Measurements from ENCODE around the gene RYR2.

The RYR2 gene

DNA sequence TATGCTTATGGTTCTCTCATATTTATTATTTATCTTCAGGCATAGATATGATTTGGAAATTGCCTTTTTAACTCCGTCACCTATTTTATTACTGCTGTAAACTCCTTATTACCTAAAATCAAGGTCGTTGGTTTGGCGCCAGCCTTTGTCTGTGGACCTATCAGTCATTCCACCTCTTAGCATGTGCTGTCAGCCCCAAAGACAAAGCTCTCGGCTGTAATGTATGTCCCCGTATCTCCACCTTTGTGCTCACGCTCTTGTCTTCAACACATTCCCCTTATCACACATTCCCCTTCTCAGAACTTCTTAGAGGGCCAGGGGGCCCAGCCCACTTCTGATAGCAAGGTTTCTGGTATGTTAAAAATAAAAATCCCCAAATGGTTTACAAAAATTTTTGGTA lies 342.2 kb downstream of the RYR2 start:
- no peak for DNase-seq

DNA sequence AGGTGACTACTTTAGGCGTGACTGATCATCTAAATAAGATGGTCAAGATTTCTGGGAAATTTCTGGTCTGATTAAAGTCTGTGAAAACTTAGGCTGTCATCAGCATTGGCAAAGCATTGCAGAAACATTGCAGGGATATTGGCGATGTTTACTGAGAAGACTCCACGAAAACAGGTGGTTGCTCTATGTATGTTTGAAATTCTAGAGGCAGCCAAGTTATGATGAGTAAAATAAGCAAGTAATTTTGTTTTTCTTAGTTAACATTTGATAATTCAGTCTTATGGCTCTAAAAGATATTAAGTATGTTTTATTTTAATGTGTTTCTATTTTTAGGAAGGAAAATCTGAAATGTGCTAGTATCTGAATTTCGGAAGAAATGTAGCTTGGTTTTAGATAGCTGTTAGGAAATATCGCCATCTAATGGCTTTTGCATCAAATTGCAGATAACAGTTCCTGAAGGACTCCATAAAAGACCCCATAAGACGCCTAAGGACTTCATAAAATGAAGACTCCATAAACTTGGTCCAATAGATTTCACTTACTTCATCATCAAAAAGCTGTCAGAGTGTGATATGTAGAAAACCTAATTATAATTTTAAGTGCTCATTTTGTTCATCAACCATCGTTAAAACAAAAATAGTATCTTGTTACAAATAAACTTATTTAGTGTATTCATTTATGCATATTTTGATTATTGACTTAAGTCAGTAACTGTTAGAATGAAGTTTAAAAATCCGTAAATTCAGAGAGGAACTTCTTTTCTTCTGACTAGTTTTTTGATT lies 344.6 kb downstream of the RYR2 start:
- DNase-seq = no peak

DNA sequence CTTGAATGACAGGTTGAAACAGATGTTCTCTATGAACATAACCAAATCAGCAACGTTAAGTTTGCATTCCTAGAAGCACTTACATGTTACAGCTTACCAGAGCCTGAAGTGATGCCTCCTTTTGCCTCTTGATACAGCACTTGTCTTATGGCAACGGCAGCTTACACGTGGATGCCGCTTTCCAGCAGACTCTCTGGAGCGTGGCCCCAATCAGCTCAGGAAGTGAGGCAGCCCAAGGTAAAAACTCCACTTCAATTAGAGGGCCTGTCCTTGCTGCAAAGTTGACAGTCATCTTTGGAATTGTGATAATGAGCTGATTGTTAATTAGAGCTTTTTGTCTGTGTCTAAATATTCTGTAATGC lies 345.1 kb downstream of the RYR2 start:
- DNase-seq = no peak

DNA sequence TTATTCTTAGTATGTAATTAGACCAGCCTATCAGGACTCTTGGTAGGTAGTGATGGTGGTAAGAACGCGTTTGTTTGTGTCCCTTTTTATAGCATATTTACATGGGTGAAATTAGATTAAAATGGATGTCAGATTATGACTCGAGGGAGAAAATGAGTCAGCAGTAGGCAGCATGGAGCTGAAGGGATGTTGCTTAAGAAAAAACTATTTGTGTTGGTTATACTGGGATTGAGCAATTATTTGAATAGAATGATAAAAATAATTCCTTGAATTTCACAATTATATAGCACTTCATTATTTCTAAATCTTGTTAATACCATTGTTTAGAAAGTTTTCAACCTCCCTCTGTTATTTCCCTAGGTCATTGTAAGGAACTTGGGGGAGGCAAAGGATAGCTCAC lies 348.8 kb downstream of the RYR2 start:
- DNase-seq = no peak

DNA sequence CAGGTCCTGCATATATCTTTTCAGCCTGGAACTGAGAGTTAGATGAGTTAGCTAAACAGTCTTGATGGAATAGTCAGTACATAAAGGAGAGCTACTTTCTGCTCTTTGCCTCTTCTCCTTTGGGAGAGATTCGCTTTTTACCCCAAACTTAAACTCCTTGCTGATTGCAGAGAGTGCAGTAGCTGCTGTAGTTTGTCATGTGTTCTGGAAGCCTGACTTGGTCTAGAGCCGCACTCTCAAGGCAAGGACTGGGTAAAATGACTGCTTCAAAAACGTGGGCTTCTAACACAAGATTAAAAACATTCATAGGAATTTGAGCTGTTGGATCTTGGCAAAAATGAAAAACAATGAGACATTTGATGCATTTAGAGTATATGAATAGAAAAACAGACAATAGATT lies 351.6 kb downstream of the RYR2 start:
- no peak for DNase-seq

DNA sequence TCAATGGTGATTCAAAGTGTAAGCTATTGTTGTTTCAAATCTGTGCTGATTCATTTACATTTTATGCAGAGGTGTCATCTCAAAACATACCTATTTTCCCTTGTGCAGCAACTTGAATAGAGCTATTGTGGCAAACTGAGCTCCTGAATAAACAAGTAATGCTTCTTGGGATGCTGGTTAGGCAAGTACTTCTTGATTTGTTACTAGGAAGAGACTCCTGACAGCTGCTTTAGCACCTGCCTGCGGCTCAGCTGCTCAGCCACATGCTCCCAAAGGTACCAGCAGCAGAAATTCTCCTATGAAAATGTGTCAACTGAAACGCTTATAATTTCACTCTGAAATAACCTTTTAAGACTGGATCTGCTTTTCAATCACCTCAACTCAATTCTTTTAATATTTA lies 352.3 kb downstream of the RYR2 start:
- DNase-seq = no peak

DNA sequence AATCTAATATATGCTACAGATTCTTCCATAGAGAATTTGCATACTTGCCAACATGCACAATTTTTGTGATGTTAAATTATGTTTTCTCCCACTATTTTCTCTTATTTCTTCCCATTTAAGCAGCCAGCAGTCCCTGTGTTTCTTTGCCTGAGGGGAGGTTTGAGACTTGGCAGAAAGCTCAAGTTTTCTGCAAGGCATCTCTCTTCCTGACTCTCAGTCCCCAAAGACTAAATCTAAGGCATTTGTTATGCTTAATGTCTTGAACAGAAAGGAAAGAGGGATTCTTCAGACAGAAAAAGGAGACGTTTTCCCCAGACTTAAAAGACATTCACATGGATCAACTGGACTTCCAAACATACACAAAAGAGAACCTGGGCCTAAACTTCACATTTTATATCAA lies 354.4 kb downstream of the RYR2 start:
- no peak for DNase-seq

DNA sequence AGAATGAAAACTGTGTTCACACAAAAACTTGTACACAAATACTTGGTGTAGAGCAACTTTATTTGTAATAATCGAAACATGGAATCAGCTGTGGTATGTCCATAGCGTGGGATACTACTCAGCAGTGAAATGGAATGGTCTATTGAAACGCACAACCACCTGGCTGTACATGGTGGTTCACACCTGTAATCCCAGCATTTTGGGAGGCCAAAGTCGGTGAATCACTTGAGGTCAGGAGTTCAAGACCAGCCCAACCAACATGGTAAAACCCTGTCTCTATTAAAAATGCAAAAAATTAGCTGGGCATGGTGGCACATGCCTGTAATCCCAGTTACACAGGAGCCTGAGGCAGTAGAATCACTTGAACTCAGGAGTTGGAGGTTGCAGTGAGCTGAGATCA lies 356.8 kb downstream of the RYR2 start:
- DNase-seq = no peak

DNA sequence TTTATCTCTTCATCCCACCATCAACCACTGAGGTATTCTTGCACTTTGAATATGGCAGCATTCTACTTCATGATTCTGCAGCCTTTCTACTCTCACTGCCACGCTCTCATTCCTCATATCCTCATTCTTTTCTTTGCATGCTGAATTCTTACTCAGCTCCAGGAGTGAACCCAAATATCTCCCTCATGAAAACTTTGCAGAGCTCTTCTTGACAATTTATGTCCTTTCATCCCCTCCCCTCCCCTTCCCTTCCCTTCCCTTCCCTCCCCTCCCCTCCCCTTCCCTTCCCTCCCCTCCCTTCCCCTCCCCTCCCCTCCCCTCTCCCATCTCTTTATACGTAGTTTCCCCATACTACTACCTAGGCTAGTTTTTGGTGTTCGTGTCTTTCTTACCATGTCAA lies 363.9 kb downstream of the RYR2 start:
- DNase-seq = no peak

DNA sequence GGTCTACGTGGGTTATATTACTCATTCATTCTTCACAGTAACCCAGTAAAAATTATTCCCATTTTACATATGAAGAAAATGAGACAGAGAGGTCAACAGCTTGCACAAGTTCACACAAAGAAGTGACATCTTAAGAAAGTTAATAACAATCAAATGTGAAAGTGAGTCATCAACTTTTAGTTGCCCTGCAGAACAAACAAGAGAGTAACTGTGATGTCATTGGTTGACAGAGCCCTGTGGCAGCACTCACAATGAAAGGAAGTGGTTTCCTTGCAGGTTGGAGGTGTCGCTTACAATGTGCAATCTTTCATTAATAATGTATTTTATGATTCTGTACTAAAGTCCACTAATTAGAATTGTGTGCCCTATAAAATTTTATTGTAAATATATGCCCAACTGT lies 369.6 kb downstream of the RYR2 start:
- DNase-seq = no peak

DNA sequence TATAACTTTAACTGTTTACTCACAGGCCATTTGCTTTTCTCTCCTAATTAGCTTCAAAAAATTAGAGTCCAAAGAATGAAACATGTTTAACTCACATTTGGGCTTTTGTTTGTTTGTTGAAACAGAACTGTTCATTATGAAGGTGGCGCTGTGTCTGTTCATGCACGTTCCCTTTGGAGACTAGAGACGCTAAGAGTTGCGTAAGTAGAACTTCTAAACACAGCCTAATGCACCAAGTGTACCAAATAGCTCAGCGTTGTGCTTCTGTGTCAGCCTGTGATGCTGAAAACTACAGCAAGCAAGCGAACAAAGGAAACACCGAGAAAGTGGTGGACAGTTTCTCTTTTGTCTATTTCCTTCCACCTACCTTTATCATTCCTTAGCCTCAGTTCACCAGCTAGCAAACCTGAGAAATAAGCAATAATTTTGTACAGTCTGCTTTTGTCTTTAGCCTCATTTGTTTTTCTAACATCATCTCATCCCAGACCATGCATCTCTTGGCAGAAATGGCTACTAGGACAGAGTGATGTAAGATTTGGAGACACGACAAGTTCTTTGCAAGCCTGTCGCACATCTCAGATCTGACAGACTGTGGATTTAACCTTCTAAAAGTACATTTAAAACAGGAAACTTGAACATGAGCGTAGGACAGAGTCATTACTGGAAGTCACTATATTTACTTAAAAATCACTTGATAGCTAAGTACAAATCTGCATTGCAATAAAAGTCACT lies 375.1 kb downstream of the RYR2 start:
- no peak for DNase-seq

DNA sequence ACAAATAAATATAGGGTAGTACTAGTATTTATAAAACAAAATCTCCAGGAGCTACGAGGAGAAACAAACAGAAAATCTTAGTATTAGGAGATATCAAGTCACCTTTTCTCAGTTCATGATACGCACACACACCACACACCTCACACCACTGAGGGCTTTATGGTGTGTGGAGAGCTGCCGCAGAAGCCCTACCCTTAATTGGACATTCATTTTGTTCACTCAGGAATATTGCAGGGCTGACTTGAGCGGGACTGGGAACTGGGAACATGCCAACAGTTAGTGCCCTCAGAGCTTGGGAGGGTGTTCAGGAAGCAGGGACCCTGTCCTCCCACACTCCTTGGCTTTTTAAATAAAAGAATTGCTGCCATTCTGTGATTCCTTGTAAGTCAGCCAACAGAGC lies 386.8 kb downstream of the RYR2 start:
- DNase-seq = no peak

DNA sequence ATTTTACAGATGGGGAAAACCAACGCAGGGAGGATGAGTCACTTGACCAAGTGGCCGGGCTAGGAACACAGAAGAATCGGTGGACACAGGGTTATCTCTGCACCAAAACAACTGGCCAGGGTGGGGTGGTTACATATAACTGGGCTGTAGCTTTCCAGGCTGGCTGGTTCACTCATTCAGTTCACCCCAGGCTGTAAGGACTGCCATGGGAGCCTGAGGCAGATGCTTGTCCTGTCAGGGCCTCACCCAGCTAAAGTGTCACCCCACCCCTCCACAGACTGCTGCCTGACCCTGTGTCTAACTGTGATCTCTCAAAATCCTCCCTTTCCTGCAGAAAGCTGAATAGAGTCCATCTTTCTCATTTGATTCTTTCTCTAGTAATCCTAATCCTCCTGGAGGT lies 387.3 kb downstream of the RYR2 start:
- DNase-seq = no peak

DNA sequence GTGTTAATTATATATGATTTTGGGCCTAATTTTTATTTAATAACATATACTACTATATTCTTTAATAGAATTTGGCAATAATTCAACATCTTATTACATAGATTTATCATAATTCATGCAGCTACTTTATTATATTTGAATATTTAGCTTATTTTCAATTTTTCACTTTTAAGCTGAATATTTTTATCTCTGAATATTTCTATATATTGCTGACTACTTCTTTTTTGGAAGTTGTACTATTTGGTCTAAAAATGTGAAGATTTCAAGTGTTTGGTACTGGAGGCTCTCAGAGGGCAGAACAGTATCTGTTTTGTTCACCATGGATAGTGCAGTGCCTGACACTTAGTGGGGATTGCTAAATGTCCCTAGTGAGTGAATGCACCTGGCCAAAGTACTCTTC lies 389.5 kb downstream of the RYR2 start:
- DNase-seq = no peak

DNA sequence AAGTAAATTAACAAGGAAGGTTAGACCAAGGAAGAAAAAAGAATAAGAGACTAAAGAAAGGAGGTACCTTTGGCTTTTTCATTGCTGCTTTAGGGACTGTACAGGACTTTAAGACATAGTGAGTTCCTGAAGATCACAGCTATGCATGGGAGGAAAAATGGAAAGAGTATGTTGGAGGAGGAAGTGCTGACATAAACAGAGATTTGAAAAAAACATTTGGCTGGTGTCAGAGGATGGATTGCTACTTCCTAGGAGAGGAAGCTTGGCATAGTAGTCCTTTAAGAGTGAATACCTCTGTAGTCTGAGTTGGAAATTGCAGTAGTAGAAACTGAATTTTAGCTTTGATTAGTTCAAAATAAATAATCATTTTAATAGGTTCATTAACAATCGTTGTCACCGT lies 398.4 kb downstream of the RYR2 start:
- DNase-seq = no peak

DNA sequence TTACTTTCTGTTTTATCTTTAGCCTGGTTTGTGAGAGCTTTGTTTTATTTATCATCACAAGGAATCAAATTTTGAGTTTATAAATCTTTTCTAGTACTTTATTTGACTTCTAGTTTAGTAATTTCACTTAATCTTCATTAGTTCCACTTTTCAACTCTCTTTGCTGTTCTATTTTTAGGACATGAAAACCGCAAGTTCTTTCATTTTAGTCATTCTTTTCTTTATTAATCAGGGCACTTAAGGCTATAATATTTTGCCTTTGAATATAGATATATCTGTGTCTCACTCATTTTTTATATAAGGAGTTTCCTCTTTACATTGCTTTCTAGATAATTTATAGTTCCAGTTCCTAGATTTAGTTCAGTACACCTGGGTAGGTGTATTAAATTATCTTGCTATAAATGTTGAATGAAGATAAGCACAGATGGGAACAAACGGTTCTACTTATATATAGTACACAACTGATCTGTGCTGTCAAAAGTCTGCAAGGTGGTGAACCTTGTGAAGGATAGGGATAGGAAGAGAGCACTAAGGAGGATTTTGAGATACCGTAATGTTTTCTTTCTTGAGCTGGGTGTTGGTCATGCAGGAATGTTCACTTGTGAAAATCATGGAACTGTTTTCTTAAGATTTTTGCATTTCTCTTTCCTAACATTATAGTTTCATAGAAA lies 402.3 kb downstream of the RYR2 start:
- DNase-seq = no peak

DNA sequence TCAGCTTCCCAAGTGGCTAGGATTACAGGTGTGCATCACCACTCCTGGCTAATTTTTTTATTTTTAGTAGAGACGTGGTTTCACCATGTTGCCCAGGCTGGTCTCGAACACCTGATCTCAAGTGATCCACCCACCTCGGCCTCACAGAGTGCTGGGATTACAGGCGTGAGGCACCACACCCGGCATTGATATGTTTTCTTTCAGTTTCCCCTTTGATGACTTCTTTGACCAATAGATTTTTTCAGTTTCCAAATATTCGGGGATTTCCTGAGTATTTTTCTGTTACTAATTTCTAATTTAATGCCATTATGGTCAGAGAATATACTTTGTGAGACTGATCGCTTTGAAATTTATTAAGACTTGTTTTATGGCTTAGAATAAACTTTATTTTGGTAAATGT lies 406.1 kb downstream of the RYR2 start:
- no peak for DNase-seq

DNA sequence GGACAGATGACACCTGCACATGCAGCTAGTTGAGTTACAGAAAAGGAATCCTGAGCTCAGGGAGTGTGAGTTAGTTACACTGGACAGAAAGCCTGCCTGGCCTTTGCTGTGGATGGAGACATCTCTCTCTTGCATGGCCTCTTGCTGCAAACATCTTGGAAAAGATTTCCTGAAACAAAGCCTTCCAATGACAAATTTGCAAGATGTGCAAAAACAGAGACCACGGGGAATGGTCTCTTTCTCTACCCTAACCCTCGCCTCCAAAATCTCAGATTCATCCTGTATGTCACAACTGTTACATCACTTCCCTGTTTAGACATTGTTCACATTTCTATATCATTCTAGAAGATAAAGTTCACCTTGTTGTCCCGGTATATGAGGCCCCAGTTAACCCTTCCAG lies 415.6 kb downstream of the RYR2 start:
- DNase-seq = no peak

DNA sequence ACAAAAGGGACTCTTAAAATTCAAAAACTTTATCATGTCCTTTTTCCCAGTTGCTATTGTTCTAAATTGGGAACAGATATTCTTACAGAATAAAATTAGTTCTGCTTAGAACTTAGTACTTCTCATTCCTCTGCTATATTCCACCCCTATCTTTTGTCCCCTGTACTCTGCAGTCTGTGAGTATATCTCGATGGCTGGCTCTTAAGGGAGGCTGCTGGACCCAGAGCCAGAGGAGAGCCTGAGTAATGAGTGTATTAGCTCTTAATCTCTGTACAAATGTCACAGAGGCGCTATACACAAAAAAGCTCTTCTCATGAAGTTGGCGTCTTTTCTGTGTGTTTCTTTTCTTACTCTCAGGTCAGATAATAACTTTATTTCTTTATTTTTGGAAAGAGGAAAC lies 425.3 kb downstream of the RYR2 start:
- no peak for DNase-seq

DNA sequence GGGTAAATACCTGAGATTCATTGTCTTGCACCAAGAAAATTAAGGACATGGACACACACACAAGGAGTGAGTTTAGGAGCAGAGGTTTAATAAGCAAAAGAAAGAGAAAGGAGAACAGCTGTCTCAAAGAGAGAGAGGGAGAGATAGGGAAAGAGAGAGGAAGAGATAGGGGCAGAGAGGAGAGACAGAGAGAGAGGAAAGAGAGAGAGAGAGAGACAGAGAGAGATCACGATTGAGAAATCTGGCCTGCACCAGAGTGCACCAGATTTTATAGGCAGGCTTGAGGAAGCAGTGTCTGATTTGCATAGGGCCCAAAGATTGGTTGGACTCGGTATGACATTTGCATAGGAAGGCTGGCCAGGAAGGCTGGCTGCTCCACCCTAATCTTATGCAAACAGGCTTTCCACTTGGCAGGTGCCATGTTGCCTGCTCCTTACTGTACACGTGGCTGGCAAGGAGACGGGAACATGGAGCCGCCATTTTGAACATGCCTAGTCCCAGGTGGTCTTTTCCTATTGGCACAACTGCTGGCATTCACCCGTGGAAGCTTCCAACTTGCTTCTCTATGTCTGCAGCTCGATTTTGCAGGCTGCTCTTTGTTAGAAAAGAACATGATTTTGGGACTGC lies 428.8 kb downstream of the RYR2 start:
- no peak for DNase-seq

DNA sequence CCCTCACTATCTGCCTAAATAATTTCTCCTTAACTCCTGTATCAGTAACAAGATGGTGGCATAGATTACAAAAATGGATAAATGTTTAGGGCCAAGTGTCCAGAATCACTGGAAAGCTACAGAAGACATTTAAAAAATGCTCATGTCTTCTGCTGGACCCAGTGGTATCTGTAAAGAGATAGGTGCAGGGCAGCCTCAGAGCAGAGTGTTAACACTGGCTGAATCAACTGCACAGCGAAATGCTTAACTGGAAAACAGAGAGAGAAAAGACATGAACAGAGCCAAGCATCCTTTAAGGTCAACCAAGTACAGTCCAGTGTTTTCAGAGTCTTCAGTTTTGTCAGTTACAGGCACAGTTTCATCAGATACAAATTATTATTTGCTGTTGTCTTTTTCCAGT lies 429.4 kb downstream of the RYR2 start:
- no peak for DNase-seq

DNA sequence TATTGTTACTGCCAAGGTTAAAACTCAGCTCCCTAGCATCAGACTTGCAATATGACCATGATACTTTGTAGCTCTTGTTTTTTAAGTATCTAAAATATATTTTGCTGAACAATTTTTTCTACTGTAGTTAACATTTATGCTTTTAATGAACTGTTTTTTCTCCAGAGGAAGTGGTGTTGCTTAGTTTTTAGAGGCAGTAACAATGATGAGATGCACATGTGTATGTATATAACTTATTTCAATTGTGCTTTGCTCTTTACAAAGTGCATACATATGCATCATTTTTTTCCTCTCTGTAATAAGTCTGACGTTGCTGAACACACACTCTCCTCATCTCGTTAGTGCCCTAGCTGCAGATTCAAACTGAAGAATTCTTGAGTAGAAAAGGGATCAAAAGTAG lies 430.0 kb downstream of the RYR2 start:
- DNase-seq = no peak

DNA sequence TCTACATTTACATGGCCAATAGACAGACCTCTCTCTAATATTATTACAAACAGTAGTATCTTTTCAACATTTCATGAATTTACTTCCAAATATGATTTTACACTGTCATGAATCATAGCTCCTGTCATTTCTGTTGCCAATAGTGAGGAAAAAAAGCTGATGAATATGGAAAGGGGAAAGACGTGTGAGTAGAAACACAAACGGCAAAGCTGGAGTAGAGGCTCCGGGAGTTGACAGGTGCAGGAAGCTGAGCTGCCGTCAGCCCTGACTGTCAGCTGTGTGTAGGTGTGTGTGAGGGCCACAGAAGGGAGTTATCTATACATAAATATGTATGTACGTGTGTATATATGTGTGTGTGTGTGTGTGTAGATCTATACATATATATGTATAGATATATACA lies 431.9 kb downstream of the RYR2 start:
- DNase-seq = no peak

DNA sequence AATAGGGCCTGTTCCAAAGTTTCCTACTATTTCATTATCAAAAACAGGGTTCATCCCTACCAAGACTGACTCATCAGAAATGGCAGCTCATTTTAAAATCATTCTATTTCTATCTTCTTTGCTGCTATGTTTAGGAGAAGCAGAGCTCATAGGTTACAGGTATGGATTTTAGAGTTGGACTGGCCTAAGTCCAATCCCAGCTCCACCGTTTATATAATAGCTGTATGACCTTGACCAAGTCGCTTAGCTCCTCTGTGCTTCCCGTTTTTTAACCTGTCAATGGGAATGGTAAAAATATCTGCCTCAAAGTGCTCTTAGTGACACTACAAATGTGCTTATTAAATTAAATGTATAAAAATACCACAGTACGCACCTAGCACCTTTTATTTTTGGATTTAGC lies 436.1 kb downstream of the RYR2 start:
- no peak for DNase-seq
